Measurements from ENCODE around the gene SLC35G1.

- TF ChIP-seq, protein P1, sequence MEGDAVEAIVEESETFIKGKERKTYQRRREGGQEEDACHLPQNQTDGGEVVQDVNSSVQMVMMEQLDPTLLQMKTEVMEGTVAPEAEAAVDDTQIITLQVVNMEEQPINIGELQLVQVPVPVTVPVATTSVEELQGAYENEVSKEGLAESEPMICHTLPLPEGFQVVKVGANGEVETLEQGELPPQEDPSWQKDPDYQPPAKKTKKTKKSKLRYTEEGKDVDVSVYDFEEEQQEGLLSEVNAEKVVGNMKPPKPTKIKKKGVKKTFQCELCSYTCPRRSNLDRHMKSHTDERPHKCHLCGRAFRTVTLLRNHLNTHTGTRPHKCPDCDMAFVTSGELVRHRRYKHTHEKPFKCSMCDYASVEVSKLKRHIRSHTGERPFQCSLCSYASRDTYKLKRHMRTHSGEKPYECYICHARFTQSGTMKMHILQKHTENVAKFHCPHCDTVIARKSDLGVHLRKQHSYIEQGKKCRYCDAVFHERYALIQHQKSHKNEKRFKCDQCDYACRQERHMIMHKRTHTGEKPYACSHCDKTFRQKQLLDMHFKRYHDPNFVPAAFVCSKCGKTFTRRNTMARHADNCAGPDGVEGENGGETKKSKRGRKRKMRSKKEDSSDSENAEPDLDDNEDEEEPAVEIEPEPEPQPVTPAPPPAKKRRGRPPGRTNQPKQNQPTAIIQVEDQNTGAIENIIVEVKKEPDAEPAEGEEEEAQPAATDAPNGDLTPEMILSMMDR (IDR thresholded peaks at IDR 0.05): no peak
- TF ChIP-seq EP300 (IDR thresholded peaks at IDR 0.05): no peak
Measured at GRCh38 chr10:93859049-93859655, 34.6 kb upstream of the SLC35G1 start.
